Osteocyte (in vitro differentiated cells): ENCODE results near the gene PLOD3. TPM values are rescaled to one million over a fixed set of nuclear protein-coding genes. Genes with fewer than 3 reads are reported as not detected.

Experiments
- DNase-seq: peaks from one replicate; pipeline ENCODE4 v3.0.0; 2021; ENCODE audit warnings: mixed read lengths; ENCODE audit not compliant: unreplicated experiment; ENCODE audit errors: extremely low spot score
- H3K27ac Mint-ChIP-seq: one replicate; pipeline ENCODE4 v1.8.0; 2021; ENCODE audit warnings: mild to moderate bottlenecking, mixed read lengths; ENCODE audit not compliant: unreplicated experiment
- H3K27me3 Mint-ChIP-seq: one replicate; pipeline ENCODE4 v1.8.0; 2021; ENCODE audit warnings: mixed read lengths; ENCODE audit not compliant: unreplicated experiment
- H3K36me3 Mint-ChIP-seq: one replicate; pipeline ENCODE4 v1.8.0; 2021; ENCODE audit warnings: mixed read lengths; ENCODE audit not compliant: unreplicated experiment
- H3K4me1 Mint-ChIP-seq: one replicate; pipeline ENCODE4 v1.8.0; 2021; ENCODE audit warnings: mixed read lengths; ENCODE audit not compliant: unreplicated experiment
- H3K4me3 Mint-ChIP-seq: one replicate; pipeline ENCODE4 v1.8.0; 2021; ENCODE audit warnings: mild to moderate bottlenecking, moderate library complexity, mixed read lengths; ENCODE audit not compliant: unreplicated experiment
- H3K9me3 Mint-ChIP-seq: one replicate; pipeline ENCODE4 v1.8.0; 2021; ENCODE audit warnings: mixed read lengths; ENCODE audit not compliant: unreplicated experiment
- total RNA-seq: library from RNA; stranded (reverse); gene quantifications from 2 replicates; pipeline ENCODE4 v1.2.1, GENCODE V29; 2021
- TF ChIP-seq, protein P1 (sequence below): fragments of 200-600 bp; sonication (generic); IDR thresholded peaks from 2 replicates; pipeline ENCODE4 v1.5.0; 2021; ENCODE audit warnings: antibody characterized with exemption, mild to moderate bottlenecking, moderate library complexity

Gene PLOD3
- total RNA-seq, 1 donor from 2014 or later = 110 TPM

DNA sequence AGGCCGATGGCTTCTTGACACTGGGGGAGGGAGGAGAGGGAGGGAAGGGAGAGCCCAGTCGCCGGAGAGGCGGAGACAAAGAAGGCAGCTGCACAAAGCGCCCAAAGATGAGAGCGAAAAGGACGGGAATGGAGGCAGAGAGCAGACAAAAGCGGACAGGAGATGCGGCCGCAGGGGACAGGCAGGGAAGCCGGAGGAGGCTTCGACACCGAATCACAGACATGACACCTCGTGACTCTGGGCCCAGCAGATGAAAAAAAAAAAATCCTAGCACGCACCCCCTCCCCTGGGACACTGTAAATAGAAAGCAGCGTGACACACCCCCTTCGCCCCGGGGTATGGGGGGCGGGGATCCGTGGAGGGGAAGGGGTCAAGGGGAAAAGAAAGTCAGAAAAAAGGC lies 38.3 kb downstream of the PLOD3 start:
- H3K27me3 Mint-ChIP-seq = peaks cover 58% of the 10 kb centered on the region
- no peaks in the 10 kb centered on the region for H3K9me3 Mint-ChIP-seq
- H3K27ac Mint-ChIP-seq = no peak overlapping the region
- peak overlapping the region; percentile 68 for H3K4me3 Mint-ChIP-seq
- TF ChIP-seq, protein P1, sequence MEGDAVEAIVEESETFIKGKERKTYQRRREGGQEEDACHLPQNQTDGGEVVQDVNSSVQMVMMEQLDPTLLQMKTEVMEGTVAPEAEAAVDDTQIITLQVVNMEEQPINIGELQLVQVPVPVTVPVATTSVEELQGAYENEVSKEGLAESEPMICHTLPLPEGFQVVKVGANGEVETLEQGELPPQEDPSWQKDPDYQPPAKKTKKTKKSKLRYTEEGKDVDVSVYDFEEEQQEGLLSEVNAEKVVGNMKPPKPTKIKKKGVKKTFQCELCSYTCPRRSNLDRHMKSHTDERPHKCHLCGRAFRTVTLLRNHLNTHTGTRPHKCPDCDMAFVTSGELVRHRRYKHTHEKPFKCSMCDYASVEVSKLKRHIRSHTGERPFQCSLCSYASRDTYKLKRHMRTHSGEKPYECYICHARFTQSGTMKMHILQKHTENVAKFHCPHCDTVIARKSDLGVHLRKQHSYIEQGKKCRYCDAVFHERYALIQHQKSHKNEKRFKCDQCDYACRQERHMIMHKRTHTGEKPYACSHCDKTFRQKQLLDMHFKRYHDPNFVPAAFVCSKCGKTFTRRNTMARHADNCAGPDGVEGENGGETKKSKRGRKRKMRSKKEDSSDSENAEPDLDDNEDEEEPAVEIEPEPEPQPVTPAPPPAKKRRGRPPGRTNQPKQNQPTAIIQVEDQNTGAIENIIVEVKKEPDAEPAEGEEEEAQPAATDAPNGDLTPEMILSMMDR = no peak
- peaks cover 16% of the 10 kb centered on the region for H3K4me1 Mint-ChIP-seq
- H3K36me3 Mint-ChIP-seq = no peaks in the 10 kb centered on the region
- no peak for DNase-seq

DNA sequence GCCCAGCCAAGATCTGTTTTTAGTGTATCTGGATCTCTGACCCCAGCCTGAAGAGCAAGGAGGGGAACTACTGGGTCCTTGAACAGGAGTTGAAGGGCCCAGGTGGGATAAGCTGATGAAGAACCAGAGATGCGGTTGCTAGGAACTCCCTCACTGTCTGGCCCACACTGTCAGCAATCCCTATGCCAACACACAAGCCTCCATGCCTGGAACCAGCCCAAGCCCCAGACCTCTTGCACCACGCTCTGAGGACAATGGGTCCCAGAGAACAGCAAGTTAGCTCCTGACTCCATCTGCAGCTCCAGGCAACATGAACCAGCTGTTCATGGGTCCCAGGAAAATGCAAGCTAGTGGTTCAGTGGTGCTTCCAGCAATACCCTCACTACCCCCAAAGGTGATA lies 39.7 kb downstream of the PLOD3 start:
- Mint-ChIP-seq H3K27me3 (peaks cover 66% of the 10 kb centered on the region), H3K27ac (no peak overlapping the region), H3K36me3 (no peaks in the 10 kb centered on the region), H3K4me3 (no peak overlapping the region), H3K4me1 (peaks cover 27% of the 10 kb centered on the region), H3K9me3 (no peaks in the 10 kb centered on the region)
- no peak for DNase-seq
- TF ChIP-seq, protein P1 = no peak

DNA sequence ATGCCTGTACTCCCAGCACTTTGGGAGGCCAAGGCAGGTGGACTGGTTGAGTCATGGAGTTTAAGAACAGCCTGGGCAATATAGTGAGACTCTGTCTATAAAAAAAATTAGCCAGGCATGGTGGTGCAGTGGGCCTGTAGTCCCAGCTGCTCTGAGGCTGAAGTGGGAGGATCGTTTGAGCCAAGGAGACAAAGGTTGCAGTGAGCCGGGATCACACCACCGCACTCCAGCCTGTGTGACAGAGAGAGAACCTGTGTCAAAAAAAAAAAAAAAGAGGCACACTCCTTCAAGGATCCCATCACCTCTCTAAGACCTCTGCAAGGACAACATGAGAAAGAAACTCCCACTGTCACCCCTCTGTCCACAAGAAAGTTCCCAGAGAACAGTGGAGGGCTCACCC lies 41.7 kb downstream of the PLOD3 start:
- Mint-ChIP-seq H3K27ac (no peak overlapping the region), H3K9me3 (no peaks in the 10 kb centered on the region), H3K4me1 (peaks cover 36% of the 10 kb centered on the region), H3K27me3 (peaks cover 72% of the 10 kb centered on the region), H3K4me3 (no peak overlapping the region), H3K36me3 (no peaks in the 10 kb centered on the region)
- TF ChIP-seq, protein P1 = no peak
- no peak for DNase-seq

DNA sequence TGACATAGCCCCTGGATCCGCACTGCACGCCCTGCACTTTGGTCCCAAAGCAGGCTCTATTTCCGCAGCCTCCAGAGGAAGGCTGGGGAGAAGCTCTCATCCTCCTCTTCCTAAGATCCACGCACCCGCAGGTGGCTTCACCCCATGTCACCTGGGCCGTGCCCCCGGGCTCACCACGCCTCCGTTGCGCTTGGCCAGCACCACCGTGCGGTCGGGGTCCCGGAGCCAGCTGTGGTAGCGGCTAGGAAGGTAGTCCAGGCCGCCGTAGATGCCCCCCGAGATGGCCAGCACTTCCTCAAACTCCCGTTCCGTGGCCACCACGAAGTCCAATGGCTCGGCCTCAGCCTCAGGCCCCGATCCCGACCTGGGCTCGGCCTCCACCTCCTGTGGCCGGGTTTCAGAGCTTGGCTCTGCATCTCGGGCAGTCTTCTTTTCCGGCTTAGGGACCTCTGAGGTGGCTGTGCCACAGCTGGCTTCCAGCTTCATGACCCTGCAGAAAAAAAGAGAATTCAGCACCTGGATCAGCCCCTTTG lies 43.0 kb downstream of the PLOD3 start:
- Mint-ChIP-seq H3K27ac (no peak overlapping the region), H3K36me3 (no peaks in the 10 kb centered on the region), H3K4me1 (peaks cover 38% of the 10 kb centered on the region), H3K27me3 (peaks cover 78% of the 10 kb centered on the region), H3K9me3 (no peaks in the 10 kb centered on the region), H3K4me3 (peak overlapping the region; percentile 38)
- no peak for DNase-seq
- TF ChIP-seq, protein P1 = no peak

DNA sequence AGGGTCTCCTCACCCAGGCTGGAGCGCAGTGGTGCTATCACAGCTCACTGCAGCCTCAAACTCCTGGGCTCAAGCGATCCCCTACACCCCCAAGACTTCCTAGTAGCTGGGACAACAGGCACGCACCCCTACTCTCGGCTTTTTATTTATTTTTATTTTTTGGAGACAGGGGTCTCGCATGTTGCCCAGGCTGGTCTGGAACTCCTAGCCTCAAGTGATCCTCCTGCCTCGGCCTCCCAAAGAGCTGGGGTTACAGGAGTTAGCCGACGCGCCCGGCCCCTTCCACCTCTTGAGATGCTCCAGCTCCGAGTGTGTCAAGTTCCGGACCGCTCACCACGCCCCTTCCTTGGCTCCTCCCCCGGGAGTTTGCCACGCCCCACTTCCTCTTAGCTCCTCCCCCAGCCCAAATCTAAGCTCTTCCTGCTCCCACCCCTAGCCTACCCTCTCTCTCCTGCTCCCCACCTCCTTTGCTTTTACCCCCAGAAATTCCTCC lies 43.6 kb downstream of the PLOD3 start:
- Mint-ChIP-seq H3K36me3 (no peaks in the 10 kb centered on the region), H3K9me3 (no peaks in the 10 kb centered on the region), H3K27ac (no peak overlapping the region), H3K4me1 (peaks cover 35% of the 10 kb centered on the region), H3K27me3 (peaks cover 79% of the 10 kb centered on the region), H3K4me3 (peak overlapping the region; percentile 38)
- DNase-seq = no peak
- TF ChIP-seq, protein P1 = no peak
